HL-60 (cell line): ENCODE results near the gene SMIM12.

ENCODE experiments used
- DNase-seq, 2 experiments: peaks; one replicate each; pipeline ENCODE4 v3.0.0-alpha.2; 2010 to 2020; ENCODE audit warnings: low read depth in 1 of 2, low spot score in 1 of 2
- H3K27ac ChIP-seq: fragments of 250-450 bp; sonication (Bioruptor Pico); replicated peaks from 2 replicates; pipeline ENCODE4 v1.5.1; 2020; ENCODE audit warnings: mild to moderate bottlenecking, moderate library complexity
- H3K27me3 ChIP-seq: fragments of 250-450 bp; sonication (Bioruptor Pico); 2 replicates; pipeline ENCODE4 v1.5.1; 2021; ENCODE audit warnings: mild to moderate bottlenecking, moderate library complexity; ENCODE audit not compliant: insufficient read depth, poor library complexity, severe bottlenecking
- H3K4me3 ChIP-seq: replicated peaks from 2 replicates; pipeline ENCODE4 v1.5.1; 2011; ENCODE audit warnings: mild to moderate bottlenecking, control low read depth, low read length; ENCODE audit not compliant: insufficient read depth
- GABPA ChIP-seq: IDR thresholded peaks from 2 replicates; pipeline ENCODE4 v1.6.1; 2012; ENCODE audit warnings: low read depth
- POLR2AphosphoS5 ChIP-seq: IDR thresholded peaks from 2 replicates; pipeline ENCODE4 v1.6.1; 2012; ENCODE audit warnings: low read depth
- REST ChIP-seq: IDR thresholded peaks from 2 replicates; pipeline ENCODE4 v1.6.1; 2012; ENCODE audit warnings: low read depth; ENCODE audit not compliant: insufficient replicate concordance
- SPI1 ChIP-seq: IDR thresholded peaks from 2 replicates; pipeline ENCODE4 v1.6.1; 2012; ENCODE audit warnings: low read depth, mild to moderate bottlenecking, borderline replicate concordance
- TF ChIP-seq, protein P1 (sequence below): IDR thresholded peaks from one replicate; pipeline ENCODE4 v1.5.1; 2011; ENCODE audit warnings: low read length, control low read depth, inconsistent platforms; ENCODE audit not compliant: insufficient read depth

Gene SMIM12

GRCh38 chr1:34884961-34885360, 25.4 kb upstream of the SMIM12 start:
- TF ChIP-seq POLR2AphosphoS5: no peak
- no peak for TF ChIP-seq REST
- no peak for TF ChIP-seq SPI1
- TF ChIP-seq, protein P1, sequence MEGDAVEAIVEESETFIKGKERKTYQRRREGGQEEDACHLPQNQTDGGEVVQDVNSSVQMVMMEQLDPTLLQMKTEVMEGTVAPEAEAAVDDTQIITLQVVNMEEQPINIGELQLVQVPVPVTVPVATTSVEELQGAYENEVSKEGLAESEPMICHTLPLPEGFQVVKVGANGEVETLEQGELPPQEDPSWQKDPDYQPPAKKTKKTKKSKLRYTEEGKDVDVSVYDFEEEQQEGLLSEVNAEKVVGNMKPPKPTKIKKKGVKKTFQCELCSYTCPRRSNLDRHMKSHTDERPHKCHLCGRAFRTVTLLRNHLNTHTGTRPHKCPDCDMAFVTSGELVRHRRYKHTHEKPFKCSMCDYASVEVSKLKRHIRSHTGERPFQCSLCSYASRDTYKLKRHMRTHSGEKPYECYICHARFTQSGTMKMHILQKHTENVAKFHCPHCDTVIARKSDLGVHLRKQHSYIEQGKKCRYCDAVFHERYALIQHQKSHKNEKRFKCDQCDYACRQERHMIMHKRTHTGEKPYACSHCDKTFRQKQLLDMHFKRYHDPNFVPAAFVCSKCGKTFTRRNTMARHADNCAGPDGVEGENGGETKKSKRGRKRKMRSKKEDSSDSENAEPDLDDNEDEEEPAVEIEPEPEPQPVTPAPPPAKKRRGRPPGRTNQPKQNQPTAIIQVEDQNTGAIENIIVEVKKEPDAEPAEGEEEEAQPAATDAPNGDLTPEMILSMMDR: no peak
- no peak for TF ChIP-seq GABPA
- H3K27ac ChIP-seq: no peak overlapping the region
- H3K4me3 ChIP-seq: no peak overlapping the region
- peaks cover 24% of the 10 kb centered on the region for H3K27me3 ChIP-seq
- no peak for DNase-seq

- no peak overlapping the region for H3K4me3 ChIP-seq
- peaks cover 24% of the 10 kb centered on the region for H3K27me3 ChIP-seq
- H3K27ac ChIP-seq: no peak overlapping the region
- TF ChIP-seq GABPA (no peak), SPI1 (no peak), POLR2AphosphoS5 (no peak), REST (no peak)
- TF ChIP-seq, protein P1: no peak
- DNase-seq: no peak
Measured at GRCh38 chr1:34884536-34884935, 25.0 kb upstream of the SMIM12 start.

DNA sequence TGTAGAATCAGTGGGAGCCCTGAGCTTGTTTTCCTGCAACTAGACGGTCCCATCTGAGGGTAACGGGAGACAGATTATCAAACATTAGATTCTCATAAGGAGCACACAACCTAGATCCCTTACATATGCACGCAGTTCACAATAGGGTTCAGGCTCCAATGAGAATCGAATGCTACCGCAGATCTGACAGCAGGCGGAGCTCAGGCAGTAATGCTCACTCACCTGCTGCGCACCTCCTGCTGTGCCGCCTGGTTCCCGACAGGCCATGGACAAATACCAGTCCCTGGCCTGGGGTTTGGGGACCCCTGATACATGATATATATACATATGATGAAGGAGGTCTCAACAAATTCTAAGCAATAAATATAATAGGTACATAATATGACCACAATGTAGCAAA, 19.7 kb upstream of the SMIM12 start:
- H3K4me3 ChIP-seq: no peak overlapping the region
- H3K27ac ChIP-seq: no peak overlapping the region
- H3K27me3 ChIP-seq: peaks cover 9% of the 10 kb centered on the region
- TF ChIP-seq GABPA (no peak), POLR2AphosphoS5 (no peak), REST (no peak), SPI1 (no peak)
- no peak for DNase-seq

- TF ChIP-seq POLR2AphosphoS5 (no peak), REST (no peak), SPI1 (no peak), GABPA (no peak)
- TF ChIP-seq, protein P1: no peak
- Histone ChIP-seq H3K27me3 (peaks cover 11% of the 10 kb centered on the region), H3K27ac (no peak overlapping the region), H3K4me3 (no peak overlapping the region)
- DNase-seq: no peak
Measured at GRCh38 chr1:34876406-34876805, 16.9 kb upstream of the SMIM12 start.
